ENCODE results near the gene RASAL1. TPM values are rescaled to one million over a fixed set of nuclear protein-coding genes. Genes with fewer than 3 reads are reported as not detected.

RASAL1 gene
- total RNA-seq, 4 donors from 2014 or later = not detected

DNA sequence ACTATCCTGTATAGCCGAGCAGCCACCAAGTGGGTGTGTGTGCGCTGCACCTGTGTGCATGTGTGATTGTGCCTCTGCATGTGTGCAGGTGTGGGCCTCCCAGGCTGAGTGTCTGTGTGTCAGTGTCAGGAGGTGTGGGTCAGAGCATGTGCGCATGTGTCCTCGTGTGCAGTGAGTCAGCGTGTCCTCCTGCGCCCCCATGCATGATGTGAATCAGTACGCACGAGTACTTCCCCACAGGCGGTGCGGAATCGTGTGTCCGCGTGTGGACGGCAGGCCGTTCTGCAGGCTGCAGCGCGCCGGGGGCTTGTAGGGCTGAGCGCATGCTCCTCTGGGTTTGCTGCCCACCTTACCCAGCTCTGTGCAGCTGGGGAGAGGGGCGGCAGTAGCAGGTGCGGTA is 44.8 kb downstream of the RASAL1 start:
- ATAC-seq (ENCODE audit: low FRiP score) (no peak), DNase-seq (ENCODE audit: low spot score) (no peak)
- TF ChIP-seq, protein P1, sequence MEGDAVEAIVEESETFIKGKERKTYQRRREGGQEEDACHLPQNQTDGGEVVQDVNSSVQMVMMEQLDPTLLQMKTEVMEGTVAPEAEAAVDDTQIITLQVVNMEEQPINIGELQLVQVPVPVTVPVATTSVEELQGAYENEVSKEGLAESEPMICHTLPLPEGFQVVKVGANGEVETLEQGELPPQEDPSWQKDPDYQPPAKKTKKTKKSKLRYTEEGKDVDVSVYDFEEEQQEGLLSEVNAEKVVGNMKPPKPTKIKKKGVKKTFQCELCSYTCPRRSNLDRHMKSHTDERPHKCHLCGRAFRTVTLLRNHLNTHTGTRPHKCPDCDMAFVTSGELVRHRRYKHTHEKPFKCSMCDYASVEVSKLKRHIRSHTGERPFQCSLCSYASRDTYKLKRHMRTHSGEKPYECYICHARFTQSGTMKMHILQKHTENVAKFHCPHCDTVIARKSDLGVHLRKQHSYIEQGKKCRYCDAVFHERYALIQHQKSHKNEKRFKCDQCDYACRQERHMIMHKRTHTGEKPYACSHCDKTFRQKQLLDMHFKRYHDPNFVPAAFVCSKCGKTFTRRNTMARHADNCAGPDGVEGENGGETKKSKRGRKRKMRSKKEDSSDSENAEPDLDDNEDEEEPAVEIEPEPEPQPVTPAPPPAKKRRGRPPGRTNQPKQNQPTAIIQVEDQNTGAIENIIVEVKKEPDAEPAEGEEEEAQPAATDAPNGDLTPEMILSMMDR (IDR thresholded peaks at IDR 0.05) = no peak

DNA sequence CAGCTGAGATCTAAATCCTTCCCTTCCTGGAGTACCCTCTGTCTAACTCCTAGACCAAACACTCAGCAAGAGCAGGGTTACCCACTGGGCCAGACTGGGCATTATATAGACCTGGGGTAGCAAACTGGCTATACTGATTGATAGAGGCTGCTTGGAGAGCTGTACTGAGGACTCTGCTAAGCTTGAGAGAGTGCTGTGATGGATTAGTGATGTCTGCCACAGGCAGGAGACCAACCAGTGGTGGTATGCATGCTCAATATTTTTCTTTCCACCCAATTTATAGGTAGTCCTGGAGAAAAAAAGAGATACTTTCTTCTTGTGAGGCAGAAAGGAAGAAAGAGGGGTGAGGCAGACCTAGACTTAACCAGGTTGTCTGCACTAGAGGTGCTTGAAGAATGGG is 45.7 kb downstream of the RASAL1 start:
- TF ChIP-seq, protein P1 (IDR thresholded peaks at IDR 0.05) = no peak
- ATAC-seq (ENCODE audit: low FRiP score) (no peak), DNase-seq (ENCODE audit: low spot score) (no peak)

DNA sequence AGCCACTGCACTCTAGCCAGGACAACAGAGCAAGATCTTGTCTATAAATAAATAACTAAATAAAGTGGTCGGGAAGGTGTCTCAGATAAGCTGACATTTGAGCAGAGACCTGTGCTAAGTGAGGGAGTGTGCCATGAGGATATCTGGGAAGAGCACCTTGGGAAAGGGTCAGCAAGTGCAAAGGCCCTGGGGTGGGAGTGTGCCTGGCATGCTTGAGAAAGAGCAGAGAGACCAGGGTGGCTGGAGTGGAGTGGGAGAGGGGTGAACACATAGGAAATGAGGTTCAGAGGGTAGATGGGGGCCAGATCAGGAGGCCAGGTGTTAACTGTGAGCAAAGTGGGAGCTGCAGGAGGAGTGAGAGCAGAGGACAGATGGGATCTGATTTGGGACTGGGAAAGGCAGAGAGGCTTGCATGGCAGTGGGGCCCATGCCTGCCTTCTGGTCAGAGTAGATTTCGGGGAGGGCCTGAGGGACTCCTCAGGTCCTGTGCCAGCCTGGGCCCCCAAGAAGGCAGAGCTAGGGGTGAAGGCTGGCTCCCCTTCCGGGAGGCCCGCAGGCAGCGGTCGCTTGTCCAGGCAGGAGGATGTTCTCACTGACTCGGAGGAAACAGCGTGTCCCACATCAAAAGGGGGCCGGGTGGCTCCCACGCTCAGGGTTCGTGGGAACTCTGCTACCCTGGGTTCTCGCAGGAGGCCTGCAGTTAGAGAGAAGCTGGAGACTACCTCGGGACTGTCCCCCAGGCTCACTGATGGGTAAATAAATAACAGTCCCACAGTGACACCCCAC is 46.4 kb downstream of the RASAL1 start:
- no peak for DNase-seq (ENCODE audit: low spot score)
- no peak for ATAC-seq (ENCODE audit: low FRiP score)
- TF ChIP-seq, protein P1 (IDR thresholded peaks at IDR 0.05) = no peak

DNA sequence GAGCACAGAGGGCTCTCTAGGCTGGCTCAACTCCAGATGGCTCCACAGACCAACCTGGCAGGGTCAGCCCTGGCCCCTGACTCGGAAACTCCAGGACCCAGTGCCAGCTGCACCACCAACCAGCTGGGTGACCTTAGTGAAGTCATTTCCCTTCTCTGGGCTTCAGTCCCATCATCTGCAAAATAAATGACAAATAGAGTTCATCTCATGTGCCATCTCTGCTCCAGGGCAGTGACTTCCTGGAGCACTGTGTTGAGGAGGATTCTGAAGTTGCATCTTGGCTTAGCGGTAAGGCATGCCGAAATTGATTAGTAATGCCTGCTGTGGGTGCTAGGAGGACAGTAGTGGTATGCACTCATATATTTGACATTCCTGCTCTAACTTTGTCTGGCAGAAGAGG is 47.5 kb downstream of the RASAL1 start:
- ATAC-seq (ENCODE audit: low FRiP score) = no peak
- TF ChIP-seq, protein P1 (IDR thresholded peaks at IDR 0.05) = no peak

DNA sequence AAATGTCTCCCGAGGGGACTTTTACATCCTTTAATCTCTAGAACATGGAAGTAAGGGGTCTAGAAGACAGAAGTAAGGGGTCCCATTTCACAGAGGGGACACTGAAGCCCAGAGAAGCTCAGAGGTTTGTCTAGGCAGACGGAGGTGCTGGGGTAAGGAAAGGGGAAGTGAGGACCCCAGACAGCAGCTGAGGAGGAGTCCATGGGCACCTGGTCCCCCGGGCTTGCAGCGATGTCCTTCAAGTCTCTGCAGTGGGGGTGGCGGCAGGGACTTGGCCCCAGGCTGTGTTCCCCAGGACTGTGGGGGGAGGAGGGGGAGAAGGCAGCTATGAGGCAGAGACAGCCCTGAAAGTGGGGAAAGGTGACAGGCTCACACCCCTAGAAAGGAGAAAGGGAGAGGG is 48.4 kb downstream of the RASAL1 start:
- TF ChIP-seq, protein P1 (IDR thresholded peaks at IDR 0.05) = no peak
- ATAC-seq (ENCODE audit: low FRiP score) = no peak
- no peak for DNase-seq (ENCODE audit: low spot score)

More for the DNA sequence above, 47.5 kb downstream of the RASAL1 start:
- DNase-seq (ENCODE audit: low spot score) = no peak

DNA sequence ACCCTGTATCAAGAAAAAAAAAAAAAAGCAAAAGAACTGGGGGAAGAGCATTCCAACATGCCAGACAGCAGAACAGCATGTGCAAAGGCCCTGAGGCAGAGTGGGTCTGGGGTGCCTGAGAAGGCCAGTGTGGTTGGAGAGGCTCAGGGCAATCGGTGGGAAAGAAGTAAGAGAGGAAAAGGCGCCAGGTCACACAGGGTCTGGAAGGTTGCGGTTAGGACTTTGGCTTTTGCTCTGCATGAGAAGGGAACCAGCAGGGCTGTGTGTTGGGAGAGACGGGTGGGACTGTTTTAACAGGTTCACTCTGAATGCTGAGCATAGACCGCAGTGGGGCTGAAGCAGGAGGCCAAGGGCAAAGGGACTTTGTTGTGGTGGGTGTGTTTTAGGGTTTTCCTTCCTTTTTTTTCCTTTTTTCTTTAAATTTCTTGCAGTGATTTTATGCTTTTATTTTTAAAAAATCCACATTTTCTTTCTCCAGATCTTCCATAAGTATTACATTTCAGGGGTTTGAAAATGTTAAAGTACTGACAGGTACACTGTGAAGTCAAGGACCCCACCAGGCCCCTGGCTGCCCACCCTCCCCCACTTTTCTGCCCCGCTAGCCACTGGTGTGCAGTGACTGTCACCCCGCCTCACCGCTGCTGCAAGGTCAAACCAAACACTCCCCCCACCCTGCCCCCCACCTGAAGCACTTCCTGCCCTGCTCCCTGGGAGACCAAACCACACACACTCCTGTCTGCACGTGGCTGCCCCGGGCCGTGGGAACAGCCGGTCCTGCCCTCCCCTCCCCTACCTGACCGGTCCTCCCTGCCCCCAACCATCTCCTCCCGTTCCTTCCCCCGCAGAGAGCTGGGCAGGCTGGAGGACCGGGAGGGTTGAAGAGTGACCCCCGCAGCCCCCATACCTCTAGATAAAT is 49.1 kb downstream of the RASAL1 start:
- ATAC-seq (ENCODE audit: low FRiP score) (no peak), DNase-seq (ENCODE audit: low spot score) (no peak)

More for the DNA sequence above, 49.1 kb downstream of the RASAL1 start:
- TF ChIP-seq, protein P1 (IDR thresholded peaks at IDR 0.05) = no peak

Data from omental fat pad (tissue), 4 donors.